Endodermal cell (in vitro differentiated cells): ENCODE results near the gene FMNL2. TPM values are rescaled to one million over a fixed set of nuclear protein-coding genes. Genes with fewer than 3 reads are reported as not detected.

Source experiments
- DNase-seq: peaks from one replicate; pipeline ENCODE4 v3.0.0-alpha.2; 2017
- H3K27ac ChIP-seq: 2 replicates; pipeline ENCODE4 v1.5.1; 2013; ENCODE audit warnings: mild to moderate bottlenecking, low read depth, low read length, moderate library complexity
- H3K27me3 ChIP-seq: 2 replicates; pipeline ENCODE4 v1.6.1; 2013; ENCODE audit warnings: mild to moderate bottlenecking, low read length, moderate library complexity; ENCODE audit not compliant: insufficient read depth, control insufficient read depth, poor library complexity, severe bottlenecking
- H3K36me3 ChIP-seq: 2 replicates; pipeline ENCODE4 v1.7.0; 2013; ENCODE audit warnings: mild to moderate bottlenecking, low read length, moderate library complexity; ENCODE audit not compliant: control insufficient read depth, insufficient read depth
- H3K4me1 ChIP-seq: one replicate; pipeline ENCODE4 v1.7.0; 2013; ENCODE audit warnings: low read length; ENCODE audit not compliant: control insufficient read depth, insufficient read depth
- H3K4me3 ChIP-seq: 2 replicates; pipeline ENCODE4 v1.5.1; 2013; ENCODE audit warnings: mild to moderate bottlenecking, low read length, moderate library complexity
- H3K9ac ChIP-seq: 2 replicates; pipeline ENCODE4 v1.6.1; 2013; ENCODE audit warnings: mild to moderate bottlenecking, low read length, moderate library complexity; ENCODE audit not compliant: poor library complexity, severe bottlenecking; ENCODE audit errors: extremely low read depth
- H3K9me3 ChIP-seq: 2 replicates; pipeline ENCODE4 v1.6.1; 2013; ENCODE audit warnings: mild to moderate bottlenecking, low read length, moderate library complexity; ENCODE audit not compliant: control insufficient read depth
- H3K27ac Mint-ChIP-seq: 2 replicates; pipeline ENCODE4 v1.8.0; 2020; ENCODE audit warnings: mixed read lengths
- H3K27me3 Mint-ChIP-seq: 2 replicates; pipeline ENCODE4 v1.8.0; 2021; ENCODE audit warnings: mild to moderate bottlenecking, mixed read lengths; ENCODE audit not compliant: insufficient read depth
- H3K36me3 Mint-ChIP-seq: 2 replicates; pipeline ENCODE4 v1.8.0; 2020; ENCODE audit warnings: low read depth, mixed read lengths
- H3K4me1 Mint-ChIP-seq: 2 replicates; pipeline ENCODE4 v1.8.0; 2020; ENCODE audit warnings: mixed read lengths
- H3K4me3 Mint-ChIP-seq: 2 replicates; pipeline ENCODE4 v1.8.0; 2020; ENCODE audit warnings: mild to moderate bottlenecking, moderate library complexity, mixed read lengths
- H3K9me3 Mint-ChIP-seq: 2 replicates; pipeline ENCODE4 v1.8.0; 2020; ENCODE audit warnings: mild to moderate bottlenecking, mixed read lengths
- CTCF ChIP-seq: fragments of 200-600 bp; sonication (generic); conservative IDR thresholded peaks from 2 replicates; pipeline ENCODE4 v1.5.0; 2021; ENCODE audit warnings: antibody characterized with exemption, mild to moderate bottlenecking
- WGBS, 2 experiments: methylation state at CpG; one replicate each; pipeline versions ENCODE4 v1.1.5 to v1.1.7; 2013; ENCODE audit warnings: missing lambda C conversion rate in 2 of 2, mixed read lengths in 1 of 2; ENCODE audit not compliant: insufficient coverage in 1 of 2, insufficient read length in 1 of 2; 5-methylcytosine and 5-hydroxymethylcytosine counted together
- total RNA-seq, 2 donors: library from RNA; stranded (reverse); fragmentation: NEBNext Ultra II Directional in 1 of 2; extraction: Animal tissue kit (Norgen Biotek cat#: 25700) in 1 of 2; gene quantifications; 2 replicates in 1 of 2; 3 replicates in 1 of 2; pipeline ENCODE4 v1.2.1, GENCODE V29; 2021

FMNL2 gene
- total RNA-seq, 2 donors from 2014 or later, result 49.4 to 51.8 TPM

GRCh38 chr2:152518034-152518433 is 183.1 kb downstream of the FMNL2 start:
- peaks cover 9% of the 10 kb centered on the region for H3K36me3 ChIP-seq
- no peaks in the 10 kb centered on the region for H3K27me3 ChIP-seq
- no peaks in the 10 kb centered on the region for H3K9me3 Mint-ChIP-seq
- H3K36me3 Mint-ChIP-seq, result peaks cover 7% of the 10 kb centered on the region
- no peaks in the 10 kb centered on the region for H3K9me3 ChIP-seq
- peaks cover 12% of the 10 kb centered on the region for H3K4me1 ChIP-seq
- no peak overlapping the region for H3K4me3 Mint-ChIP-seq
- no peak overlapping the region for H3K9ac ChIP-seq
- peak overlapping the region; percentile 26 for H3K4me3 ChIP-seq
- no peak for DNase-seq
- H3K27ac Mint-ChIP-seq, result no peak overlapping the region
- peaks cover 42% of the 10 kb centered on the region for H3K4me1 Mint-ChIP-seq
- WGBS, 2 experiments, result 85 to 100% methylated on average over 1 of the region's 1 CpG
- TF ChIP-seq CTCF, result no peak
- H3K27ac ChIP-seq, result no peak overlapping the region
- H3K27me3 Mint-ChIP-seq, result peaks cover 14% of the 10 kb centered on the region

- peak overlapping the region; percentile 13 for H3K4me3 Mint-ChIP-seq
- peak overlapping the region; percentile 32 for H3K27ac Mint-ChIP-seq
- Histone ChIP-seq H3K27me3 (no peaks in the 10 kb centered on the region), H3K4me3 (peak overlapping the region; percentile 46), H3K4me1 (peaks cover 12% of the 10 kb centered on the region), H3K36me3 (peaks cover 9% of the 10 kb centered on the region), H3K9me3 (no peaks in the 10 kb centered on the region), H3K9ac (peak overlapping the region; percentile 28), H3K27ac (peak overlapping the region; percentile 42)
- no peaks in the 10 kb centered on the region for H3K9me3 Mint-ChIP-seq
- no peak for TF ChIP-seq CTCF
- DNase-seq, result no peak
- H3K36me3 Mint-ChIP-seq, result peaks cover 10% of the 10 kb centered on the region
- 66% methylated on average over 11 to 14 of the region's 14 CpGs for WGBS, 2 experiments
- H3K27me3 Mint-ChIP-seq, result peaks cover 14% of the 10 kb centered on the region
- peaks cover 42% of the 10 kb centered on the region for H3K4me1 Mint-ChIP-seq
Measured at GRCh38 chr2:152518641-152519580, 183.9 kb downstream of the FMNL2 start.

- H3K9ac ChIP-seq, result no peak overlapping the region
- no peaks in the 10 kb centered on the region for H3K9me3 Mint-ChIP-seq
Measured at GRCh38 chr2:152519581-152519952, 184.6 kb downstream of the FMNL2 start.

More at GRCh38 chr2:152519581-152519952, 184.6 kb downstream of the FMNL2 start:
- Histone ChIP-seq H3K27me3 (no peaks in the 10 kb centered on the region), H3K4me1 (peaks cover 12% of the 10 kb centered on the region), H3K27ac (no peak overlapping the region), H3K9me3 (no peaks in the 10 kb centered on the region), H3K36me3 (peaks cover 9% of the 10 kb centered on the region), H3K4me3 (peak overlapping the region; percentile 46)
- H3K4me1 Mint-ChIP-seq, result peaks cover 42% of the 10 kb centered on the region
- no peak overlapping the region for H3K27ac Mint-ChIP-seq
- H3K36me3 Mint-ChIP-seq, result peaks cover 10% of the 10 kb centered on the region
- peaks cover 18% of the 10 kb centered on the region for H3K27me3 Mint-ChIP-seq
- H3K4me3 Mint-ChIP-seq, result no peak overlapping the region
- TF ChIP-seq CTCF, result no peak
- WGBS, 2 experiments, result 87 to 100% methylated on average over 1 of the region's 2 CpGs
- no peak for DNase-seq
